AG20443 (cell line): ENCODE measurements around the gene RIMS1.

Experiments used
- DNase-seq: peaks from one replicate; pipeline ENCODE4 v3.0.0; 2012; ENCODE audit warnings: low spot score, mixed read lengths

The RIMS1 gene

DNA sequence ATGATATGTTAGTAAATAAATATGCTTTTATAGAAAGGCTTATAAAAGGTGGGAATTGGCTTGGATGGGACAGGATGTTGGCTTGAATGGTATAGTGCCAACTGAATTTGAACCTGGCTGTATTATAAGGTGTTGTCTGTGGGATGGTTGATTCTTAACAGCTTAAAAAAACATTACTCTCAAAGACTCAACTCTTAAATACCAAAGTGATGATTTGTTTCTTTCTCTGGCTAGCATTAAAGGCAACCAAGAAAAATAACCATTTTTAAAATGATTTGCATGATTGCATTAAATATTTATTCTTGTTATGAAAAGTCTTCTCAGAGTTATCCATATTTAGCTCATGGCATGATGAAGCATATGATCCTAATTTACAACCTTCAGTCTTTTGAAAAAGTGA lies 216.2 kb downstream of the RIMS1 start:
- DNase-seq = no peak

DNA sequence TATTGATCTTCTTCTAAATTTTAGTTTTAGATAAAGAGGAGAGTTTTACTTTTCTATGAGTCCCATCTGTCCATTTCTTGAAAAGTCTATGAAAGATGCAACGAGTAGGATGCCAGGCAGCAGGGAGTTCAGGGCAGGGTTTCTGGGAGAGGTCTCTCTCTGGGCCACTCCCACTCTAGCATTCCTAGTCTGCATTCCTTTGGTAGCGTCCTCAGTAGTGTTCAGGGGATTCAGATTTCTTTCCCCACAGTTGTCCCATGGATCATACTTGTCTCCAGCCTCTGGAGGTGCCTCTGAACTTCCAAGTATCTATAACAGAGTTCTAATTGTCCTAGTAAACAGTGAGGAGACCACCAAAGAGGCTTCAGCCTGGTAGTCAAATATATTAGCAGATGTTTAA lies 225.3 kb downstream of the RIMS1 start:
- DNase-seq = peak; percentile 15

DNA sequence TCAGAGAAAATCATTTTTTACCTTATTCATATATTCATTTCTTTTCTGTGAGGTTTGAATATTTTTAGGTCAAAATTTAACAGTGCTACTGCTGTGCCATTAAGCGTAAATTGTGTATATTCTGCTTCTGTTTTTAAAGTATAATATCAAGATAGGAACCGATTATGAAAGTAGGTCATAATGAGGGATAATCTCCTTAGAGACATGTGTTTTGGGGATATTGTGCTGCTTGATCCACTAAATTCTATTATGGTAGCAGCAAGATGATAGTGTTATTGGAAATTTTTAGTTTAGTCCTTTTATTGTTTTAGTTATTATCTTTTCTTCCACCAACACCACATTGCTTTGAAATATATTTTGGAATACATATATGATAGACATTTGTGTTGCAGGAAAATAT lies 244.0 kb downstream of the RIMS1 start:
- DNase-seq = no peak

DNA sequence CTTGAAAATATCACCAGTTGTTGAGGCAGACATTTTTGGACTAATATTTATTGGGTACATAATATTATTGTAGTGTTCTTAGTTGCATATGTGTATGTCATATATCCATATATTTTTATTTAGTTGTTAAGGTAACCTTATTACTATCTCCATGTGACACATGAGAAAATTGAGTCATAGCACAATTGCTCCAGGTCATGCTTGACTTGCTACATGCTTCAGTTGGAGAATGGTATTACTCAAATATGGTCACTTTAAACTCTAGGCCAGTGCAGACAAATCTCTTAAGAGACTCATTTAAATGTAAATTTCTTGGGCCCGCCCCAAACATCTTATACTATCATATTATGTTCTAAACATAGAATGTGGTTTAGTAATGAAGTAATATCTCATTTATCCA lies 246.1 kb downstream of the RIMS1 start:
- no peak for DNase-seq

DNA sequence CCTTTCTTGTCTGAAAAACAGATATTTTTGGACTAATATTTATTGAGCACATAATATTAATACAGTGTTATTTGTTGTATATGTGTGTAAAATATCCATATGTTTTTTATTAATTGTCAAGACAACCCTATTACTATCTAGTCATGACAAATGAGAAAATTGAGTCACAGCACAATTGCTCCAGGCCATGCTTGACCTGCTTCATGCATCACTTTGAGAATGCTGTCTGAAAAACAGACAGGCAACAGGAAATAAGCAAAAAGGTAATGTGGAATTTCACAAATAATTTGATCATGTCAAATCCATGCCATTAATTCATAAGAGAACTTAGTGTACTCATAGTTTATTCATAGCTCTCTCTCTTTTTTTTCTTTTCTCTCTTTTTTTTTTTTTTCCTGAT lies 246.5 kb downstream of the RIMS1 start:
- no peak for DNase-seq

DNA sequence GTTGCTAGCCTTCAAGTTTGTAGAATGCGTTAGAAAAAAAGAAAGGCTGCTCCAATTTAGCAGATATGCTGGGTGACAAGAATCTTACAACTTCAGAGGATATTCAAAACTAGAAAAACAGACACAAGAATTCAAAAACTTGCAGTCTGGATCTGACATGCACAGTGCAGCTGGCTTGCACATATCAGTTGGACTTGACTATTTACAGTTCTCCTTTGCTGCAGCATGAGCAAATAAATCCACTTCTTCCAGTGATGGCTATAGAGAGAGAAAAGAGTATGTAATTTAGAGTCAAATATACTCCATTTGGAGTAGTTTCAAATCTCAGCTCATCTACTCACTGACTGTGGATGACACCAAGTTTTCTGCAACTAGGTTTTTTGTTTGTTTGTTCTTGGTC lies 247.0 kb downstream of the RIMS1 start:
- no peak for DNase-seq

DNA sequence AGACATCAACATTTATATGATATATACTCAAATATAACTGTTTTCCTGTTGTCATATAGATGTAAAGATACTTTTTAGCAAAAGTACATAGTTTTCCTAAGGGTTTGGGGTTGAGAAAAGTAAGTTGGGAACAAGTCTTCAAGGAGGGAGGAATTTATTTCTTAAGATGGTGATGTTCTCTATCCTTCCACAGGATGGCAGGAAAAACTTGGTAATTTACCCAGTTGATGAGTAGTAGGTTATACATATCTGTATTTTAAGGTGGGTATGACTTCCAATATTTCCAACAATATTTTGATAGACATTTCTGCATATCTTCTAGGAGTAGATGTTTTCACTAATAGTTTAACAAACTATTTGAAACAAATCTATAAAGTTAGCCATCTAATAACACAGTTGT lies 254.4 kb downstream of the RIMS1 start:
- DNase-seq = no peak

DNA sequence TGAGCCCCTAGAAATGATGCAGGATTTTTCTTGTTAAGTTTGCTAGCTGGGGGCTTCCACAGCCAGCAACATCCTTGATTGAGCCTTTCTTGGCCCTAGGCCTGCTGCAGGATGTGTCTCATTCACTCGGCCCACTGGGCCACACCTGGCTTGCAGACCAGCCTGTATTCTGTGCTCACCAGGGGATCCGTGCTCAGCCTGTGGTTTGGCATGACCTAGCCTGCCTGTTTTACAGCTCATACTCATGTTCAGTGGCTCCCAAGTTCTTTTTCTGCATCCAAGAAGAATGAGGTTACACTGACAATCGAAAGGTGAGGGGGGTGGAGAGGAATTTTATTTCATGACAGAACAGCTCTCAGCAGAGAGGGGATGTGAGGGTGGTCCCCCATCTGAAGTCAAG lies 263.4 kb downstream of the RIMS1 start:
- DNase-seq = no peak

DNA sequence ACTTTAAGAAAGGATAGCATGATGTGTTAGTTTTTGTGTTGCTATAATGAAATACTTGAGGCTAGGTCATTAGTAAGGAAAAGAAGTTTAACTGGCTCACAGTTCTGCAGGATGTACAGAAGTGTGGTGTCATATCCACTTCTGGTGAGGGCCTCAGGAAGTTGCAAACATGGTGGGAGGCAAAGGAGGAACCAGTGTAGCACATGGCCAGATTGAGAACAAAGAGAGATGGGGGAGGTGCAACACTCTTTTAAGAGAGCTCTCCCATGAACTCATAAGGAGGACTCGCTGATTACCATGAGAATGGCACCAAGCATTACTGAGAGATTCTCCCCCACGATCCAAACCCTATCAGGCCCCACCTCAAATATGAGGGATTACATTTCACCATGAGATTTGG lies 265.4 kb downstream of the RIMS1 start:
- no peak for DNase-seq

DNA sequence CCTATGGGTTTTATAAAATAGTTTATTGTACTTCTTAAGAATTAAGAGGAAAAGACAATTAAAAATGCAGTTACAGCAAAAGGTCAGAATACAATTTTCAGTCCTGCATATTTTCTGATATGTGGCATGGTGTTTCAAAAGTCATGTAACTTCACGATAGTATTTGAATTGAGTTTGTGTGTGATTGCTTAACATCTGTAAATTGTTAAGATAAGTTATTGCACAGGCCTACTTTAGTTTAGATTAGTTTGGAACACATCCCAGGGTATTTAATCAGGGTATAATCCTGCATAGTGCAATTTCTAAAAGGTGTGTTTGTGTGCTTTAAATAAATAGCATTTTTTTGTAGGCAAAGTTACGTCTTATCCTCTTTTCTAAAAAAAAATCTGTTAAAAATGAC lies 289.6 kb downstream of the RIMS1 start:
- DNase-seq = no peak

DNA sequence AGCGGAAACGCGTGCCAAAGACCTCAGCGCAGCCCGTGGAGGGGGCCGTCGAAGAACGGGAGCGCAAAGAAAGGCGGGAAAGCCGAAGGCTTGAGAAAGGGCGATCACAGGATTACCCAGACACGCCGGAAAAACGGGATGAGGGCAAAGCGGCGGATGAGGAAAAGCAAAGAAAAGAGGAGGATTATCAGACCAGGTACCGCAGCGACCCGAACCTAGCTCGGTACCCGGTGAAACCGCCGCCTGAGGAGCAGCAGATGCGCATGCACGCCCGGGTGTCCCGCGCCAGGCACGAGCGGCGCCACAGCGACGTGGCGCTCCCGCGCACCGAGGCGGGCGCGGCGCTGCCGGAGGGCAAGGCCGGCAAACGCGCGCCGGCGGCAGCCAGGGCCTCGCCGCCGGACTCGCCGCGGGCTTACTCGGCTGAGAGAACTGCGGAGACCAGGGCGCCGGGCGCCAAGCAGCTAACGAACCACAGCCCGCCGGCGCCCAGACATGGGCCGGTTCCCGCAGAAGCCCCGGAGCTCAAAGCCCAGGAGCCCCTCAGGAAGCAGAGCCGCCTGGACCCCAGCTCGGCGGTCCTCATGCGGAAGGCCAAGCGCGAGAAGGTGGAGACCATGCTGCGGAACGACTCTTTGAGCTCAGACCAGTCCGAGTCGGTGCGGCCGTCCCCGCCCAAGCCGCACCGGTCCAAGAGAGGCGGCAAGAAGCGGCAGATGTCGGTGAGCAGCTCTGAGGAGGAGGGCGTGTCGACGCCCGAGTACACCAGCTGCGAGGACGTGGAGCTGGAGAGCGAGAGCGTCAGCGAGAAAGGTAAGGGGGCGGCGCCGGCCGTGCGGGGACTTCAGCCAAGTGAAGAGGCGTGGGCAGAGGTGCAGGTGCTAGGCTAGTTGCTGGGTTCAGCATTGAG lies 296.2 kb downstream of the RIMS1 start:
- peak; percentile 70 for DNase-seq

DNA sequence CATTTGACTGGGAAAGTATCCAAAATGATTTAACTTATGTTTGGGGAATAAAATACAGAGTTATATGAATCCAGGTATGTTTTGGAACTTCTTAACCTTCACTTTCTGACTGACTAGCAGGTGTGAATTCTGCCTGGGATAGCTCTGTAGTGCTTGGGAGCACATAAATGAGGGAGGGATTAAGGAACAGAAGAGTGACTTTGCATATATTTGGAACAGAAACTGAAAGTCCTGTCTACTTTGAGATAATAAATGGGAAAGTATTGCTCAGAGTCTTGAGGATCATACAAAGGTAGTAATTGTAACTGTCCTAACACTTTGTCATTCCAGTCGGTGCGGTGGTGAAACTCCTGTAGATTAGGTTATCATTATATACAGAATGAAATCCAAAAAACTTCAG lies 317.6 kb downstream of the RIMS1 start:
- DNase-seq = no peak

DNA sequence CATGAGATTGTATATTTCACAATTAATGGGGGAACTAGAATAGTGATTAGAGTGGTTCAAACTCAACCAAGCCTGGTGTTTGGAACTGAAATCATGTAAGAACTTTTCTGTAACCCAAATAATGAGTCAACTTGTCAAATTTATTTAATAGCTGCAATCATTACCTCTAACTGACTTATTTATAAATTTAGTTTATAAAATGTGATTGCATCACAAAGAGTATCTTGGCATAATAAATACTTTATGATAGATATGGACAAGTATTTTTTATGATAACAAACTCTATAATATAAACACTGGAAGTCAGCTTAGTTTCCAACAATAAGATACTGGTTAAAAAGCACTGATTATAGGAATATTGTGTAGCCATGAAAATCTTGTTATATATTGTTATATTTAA lies 319.1 kb downstream of the RIMS1 start:
- DNase-seq = no peak

DNA sequence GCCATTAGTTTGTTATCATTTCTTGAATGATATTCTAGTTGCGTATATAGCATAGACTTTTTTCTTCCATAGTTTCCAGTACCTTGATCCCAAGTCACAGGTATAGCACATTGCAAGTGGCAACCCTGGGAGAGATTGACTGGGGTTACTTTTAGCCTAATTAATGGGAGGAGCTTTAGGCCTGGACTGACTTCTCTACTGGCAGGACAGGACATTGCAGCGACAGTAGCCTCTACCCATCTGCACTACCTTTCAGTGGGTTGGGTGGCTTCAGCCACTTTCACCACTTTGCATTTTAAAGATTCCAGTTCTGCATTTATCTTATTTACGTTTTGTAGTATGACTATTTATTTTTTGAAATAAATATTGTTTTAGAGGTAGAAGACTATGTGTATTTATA lies 320.3 kb downstream of the RIMS1 start:
- no peak for DNase-seq

DNA sequence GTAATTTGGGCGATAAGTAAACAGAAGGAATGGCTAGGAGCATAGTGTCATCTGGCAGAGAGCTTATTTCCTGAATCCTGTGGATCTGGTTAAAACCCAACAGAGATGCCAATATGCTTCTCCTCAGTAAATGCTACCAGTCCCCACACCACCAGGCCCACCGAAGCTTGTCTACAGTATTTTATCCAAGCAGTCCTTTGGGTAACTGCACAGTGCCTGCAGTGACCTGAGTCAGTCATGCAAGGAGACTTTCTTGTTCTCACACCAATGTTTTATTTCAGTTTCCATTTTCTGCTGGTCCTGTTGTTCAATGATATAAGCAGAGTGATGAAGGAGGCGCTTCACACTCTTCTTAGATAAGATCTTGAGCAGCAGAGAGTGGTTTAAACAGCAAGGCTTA lies 326.3 kb downstream of the RIMS1 start:
- DNase-seq = no peak

DNA sequence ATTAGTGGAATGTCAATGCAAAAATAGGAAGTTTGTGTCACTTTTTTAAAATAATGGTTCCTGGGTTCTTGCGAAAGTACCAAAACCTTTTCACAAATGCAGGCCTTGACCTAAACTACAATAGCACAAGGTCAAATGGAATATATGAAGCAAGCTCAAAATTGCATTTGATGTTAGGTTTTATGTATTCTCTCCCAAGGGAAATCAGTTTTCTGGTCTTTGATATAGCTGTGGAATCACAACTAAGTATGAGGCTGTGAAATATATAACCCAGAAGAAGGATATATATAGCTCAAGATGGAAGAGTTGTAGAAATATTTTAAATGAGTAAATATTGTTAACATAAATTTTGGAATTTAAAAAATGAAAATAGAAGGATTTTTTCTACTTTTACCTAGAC lies 327.3 kb downstream of the RIMS1 start:
- DNase-seq = no peak

DNA sequence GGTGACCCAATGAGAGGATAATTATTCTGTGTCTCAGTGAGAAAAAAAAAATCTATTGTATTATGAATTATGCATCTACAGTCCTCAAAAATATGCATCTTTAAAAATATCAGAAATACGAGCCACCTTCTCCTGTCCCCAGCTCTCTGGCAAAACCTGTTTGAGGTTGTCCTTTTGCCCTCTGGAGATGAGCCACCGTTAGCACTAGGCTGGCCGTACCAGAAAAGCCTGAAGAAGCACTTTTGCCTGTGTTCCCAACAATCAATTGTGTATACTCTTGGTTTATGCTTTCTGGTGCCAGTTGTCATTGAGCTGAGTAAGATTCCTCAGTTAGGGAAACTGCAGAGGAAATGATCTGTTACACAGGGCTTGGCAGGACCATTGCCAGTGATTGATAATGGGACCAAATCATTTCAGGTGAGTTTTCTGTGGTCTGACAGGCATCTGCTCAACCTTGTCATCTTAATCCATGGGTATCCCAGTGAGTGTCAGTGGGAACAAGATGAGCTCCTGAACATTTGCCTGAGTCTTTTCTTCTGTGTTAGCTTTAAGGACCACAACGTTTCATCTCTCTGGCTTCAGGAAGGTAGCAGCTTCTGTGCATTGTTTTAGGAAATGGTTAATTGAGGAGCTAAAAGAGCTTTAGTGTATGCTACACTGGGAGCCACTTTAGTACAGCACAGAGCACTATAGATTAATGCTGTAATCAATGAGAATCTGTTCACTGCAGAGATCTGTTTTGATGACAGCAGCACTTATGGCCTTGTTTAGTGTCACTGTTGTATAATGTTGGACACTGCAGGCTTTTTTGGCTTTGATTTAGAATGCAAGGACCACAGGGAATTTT lies 330.1 kb downstream of the RIMS1 start:
- no peak for DNase-seq

DNA sequence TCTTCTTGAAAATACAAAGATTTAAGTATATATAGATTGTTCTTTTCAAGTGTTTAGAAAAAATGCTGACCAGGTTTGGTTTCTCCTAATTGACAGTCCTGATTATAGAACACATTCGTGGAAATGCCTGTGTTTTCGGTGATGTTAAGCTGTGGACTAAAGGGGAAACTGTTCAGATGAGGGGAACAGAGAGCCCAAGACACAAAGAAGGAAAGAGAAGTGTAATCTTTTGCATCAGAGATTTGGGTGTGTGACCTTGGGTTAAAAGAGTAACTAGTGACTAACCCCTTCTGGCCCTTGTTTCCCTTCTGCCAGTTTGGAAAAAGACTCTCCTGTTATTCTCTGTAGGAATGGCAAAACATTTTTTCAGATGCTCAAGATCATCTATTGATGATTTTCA lies 331.3 kb downstream of the RIMS1 start:
- no peak for DNase-seq

DNA sequence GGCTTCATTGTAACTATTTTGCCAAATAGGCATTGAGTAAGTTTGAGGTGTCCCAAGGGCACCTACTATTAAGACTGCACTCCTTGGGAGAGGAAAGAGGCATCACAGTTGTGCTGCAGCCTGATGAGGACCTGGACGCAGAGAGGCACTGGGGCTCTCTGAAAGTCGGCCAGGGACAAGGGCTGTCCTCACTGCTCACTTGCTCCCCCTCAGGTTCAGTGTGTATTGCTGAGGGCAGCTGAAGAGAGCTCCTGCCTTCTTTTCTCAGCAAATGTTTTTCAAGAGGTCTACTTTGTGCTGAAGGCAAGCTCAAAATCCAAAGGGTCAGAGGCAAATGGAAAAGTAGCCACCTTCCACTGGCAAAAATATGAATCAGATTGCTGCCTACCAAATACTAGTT lies 331.8 kb downstream of the RIMS1 start:
- DNase-seq = peak; percentile 71

DNA sequence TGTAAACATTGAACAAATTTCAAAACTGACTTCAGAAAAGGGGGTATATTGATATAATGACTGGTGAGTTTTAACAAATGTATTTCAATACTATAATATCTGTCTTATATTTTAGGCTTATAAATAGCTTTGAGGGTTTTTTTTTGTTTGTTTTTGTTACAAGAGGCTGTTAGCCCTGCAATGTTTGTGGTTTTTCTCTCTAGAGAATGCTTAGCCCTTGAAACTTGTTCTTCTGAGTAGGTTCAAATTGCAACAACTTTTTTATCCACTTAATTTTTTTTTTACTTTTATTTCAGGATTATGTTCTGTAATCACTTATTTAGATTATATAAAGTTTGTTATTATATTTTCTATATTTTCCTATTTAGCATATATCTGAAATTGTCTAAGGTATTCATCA lies 333.2 kb downstream of the RIMS1 start:
- DNase-seq = no peak

DNA sequence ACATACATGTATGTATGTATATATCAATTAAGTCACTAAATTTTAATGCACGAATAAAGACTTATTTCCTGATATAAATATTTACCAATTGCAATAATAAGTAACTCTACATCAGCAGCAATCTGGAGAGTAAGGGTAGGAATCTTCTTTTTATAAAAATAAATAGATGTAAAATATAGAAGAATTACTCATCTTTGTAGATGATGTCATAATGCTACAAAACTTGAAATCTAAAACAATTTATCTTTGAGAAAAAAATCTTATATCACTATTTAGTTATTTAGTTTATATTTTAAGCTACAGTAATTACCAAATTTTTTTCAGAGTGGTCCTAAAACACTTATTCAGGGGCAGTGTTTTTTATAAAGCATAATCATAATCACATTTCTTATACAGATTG lies 351.7 kb downstream of the RIMS1 start:
- no peak for DNase-seq

DNA sequence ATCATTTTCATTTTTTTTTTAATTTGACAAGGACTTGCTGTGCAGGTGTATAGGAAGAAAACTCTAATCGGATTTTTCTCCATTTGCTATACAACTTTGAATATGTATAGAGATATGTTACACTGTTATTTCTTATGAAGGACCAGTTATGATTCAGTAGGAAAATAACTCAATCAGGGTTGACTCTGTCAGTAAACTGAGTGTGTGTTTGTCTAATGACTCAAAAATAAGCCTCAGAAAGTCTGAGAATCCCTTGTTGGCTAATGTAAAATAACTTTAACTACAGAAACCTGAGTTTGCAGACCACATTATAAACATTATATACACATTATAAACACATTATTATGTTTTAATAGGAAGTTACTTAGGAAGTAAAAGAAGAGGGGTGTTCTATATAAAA lies 352.6 kb downstream of the RIMS1 start:
- no peak for DNase-seq

DNA sequence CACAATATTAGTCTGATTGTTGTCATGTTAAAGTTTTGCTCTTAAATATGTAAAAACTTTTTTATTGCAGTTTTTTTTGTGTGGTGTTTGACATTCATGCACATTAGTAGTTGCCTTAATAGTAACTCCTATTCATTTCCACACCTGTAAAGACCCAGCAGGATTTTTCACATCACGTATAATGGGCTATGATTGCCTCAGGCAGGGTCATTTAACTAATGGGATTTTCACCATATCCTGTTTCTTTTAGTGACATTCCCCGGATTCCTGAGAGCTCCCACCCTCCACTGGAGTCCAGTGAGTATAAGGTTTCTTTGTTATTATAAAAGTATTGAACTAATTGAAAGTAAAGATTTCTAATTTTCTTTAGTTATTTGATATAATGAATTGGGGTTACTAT lies 359.2 kb downstream of the RIMS1 start:
- no peak for DNase-seq
